Measurements from ENCODE around the gene TMEM150A.
"Not testable (repeated sequence)": the region's sequence is repeated elsewhere in the genome, so short reads cannot be mapped to it uniquely, and the experiment has no call there.

The TMEM150A gene

GRCh38 chr2:85595301-85596025 lies 7.0 kb downstream of the TMEM150A start, which contains the start of gene RNF181:
Gene RNF181 (plus strand): TSS chr2:85595745. CDS start chr2:85595764, 19 bp downstream.
- peak; percentile 67 to 100 (median 97) for DNase-seq

GRCh38 chr2:85594715-85595300 lies 7.7 kb downstream of the TMEM150A start:
- no peak for DNase-seq

GRCh38 chr2:85593023-85593422 lies 9.5 kb downstream of the TMEM150A start:
- DNase-seq: no peak

GRCh38 chr2:85592299-85592698 lies 10.2 kb downstream of the TMEM150A start:
- not testable (repeated sequence) for DNase-seq

GRCh38 chr2:85591563-85591962 lies 10.9 kb downstream of the TMEM150A start:
- no peak for DNase-seq

- no peak for DNase-seq
Measured at GRCh38 chr2:85590950-85591349, 11.5 kb downstream of the TMEM150A start.

GRCh38 chr2:85589982-85590791 lies 12.3 kb downstream of the TMEM150A start:
- peak in 2 of 56 donors; percentile 36 to 37 for DNase-seq

- peak in 3 of 56 donors; percentile 12 to 25 (median 18) for DNase-seq
Measured at GRCh38 chr2:85589181-85589580, 13.3 kb downstream of the TMEM150A start.

- no peak for DNase-seq
Measured at GRCh38 chr2:85588645-85589044, 13.9 kb downstream of the TMEM150A start.

- DNase-seq: no peak
Measured at GRCh38 chr2:85588236-85588635, 14.3 kb downstream of the TMEM150A start.

GRCh38 chr2:85585781-85586105 lies 16.8 kb downstream of the TMEM150A start:
- DNase-seq: no peak

- DNase-seq: no peak
Measured at GRCh38 chr2:85584857-85585780, 17.4 kb downstream of the TMEM150A start.

GRCh38 chr2:85584354-85584856 lies 18.1 kb downstream of the TMEM150A start, which contains the start of gene VAMP5:
Gene VAMP5 (plus strand): TSS chr2:85584431. CDS start chr2:85584491, 60 bp downstream.
- DNase-seq: peak in 1 of 56 donors; percentile 27

GRCh38 chr2:85583667-85584353 lies 18.7 kb downstream of the TMEM150A start:
- no peak for DNase-seq

- peak in 6 of 56 donors; percentile 19 to 27 (median 26) for DNase-seq
Measured at GRCh38 chr2:85582492-85582891, 20.0 kb downstream of the TMEM150A start.

- no peak for DNase-seq
Measured at GRCh38 chr2:85580206-85580605, 22.3 kb downstream of the TMEM150A start.

- peak in 1 of 56 donors; percentile 20 for DNase-seq
Measured at GRCh38 chr2:85579266-85579935, 23.1 kb downstream of the TMEM150A start.

GRCh38 chr2:85578243-85579180 lies 24.0 kb downstream of the TMEM150A start:
- peak in 5 of 56 donors; percentile 9 to 25 (median 18) for DNase-seq

Measured in amygdala (tissue), 56 donors.